Measurements from ENCODE around the gene GLYR1.

Gene GLYR1

GRCh38 chr16:4811242-4811641 is 35.8 kb downstream of the GLYR1 start:
- Mint-ChIP-seq H3K4me1 (no peaks in the 10 kb centered on the region), H3K27me3 (no peaks in the 10 kb centered on the region), H3K9me3 (no peaks in the 10 kb centered on the region), H3K27ac (no peak overlapping the region), H3K36me3 (peaks cover 62% of the 10 kb centered on the region), H3K4me3 (no peak overlapping the region)
- ATAC-seq: no peak

- no peak for ATAC-seq
- Mint-ChIP-seq H3K27ac (no peak overlapping the region), H3K4me3 (no peak overlapping the region), H3K27me3 (no peaks in the 10 kb centered on the region), H3K9me3 (no peaks in the 10 kb centered on the region), H3K36me3 (peaks cover 41% of the 10 kb centered on the region), H3K4me1 (peaks cover 10% of the 10 kb centered on the region)
Observed at GRCh38 chr16:4806280-4806679, 40.8 kb downstream of the GLYR1 start.

- ATAC-seq: no peak
- Mint-ChIP-seq H3K4me3 (no peak overlapping the region), H3K27me3 (no peaks in the 10 kb centered on the region), H3K27ac (no peak overlapping the region), H3K36me3 (peaks cover 35% of the 10 kb centered on the region), H3K9me3 (no peaks in the 10 kb centered on the region), H3K4me1 (peaks cover 19% of the 10 kb centered on the region)
Observed at GRCh38 chr16:4805231-4805630, 41.9 kb downstream of the GLYR1 start.

GRCh38 chr16:4803898-4804762 is 43.0 kb downstream of the GLYR1 start:
- Mint-ChIP-seq H3K27ac (peak overlapping the region; percentile 13), H3K36me3 (peaks cover 35% of the 10 kb centered on the region), H3K4me1 (peaks cover 21% of the 10 kb centered on the region), H3K4me3 (peak overlapping the region; percentile 43), H3K27me3 (no peaks in the 10 kb centered on the region), H3K9me3 (no peaks in the 10 kb centered on the region)
- ATAC-seq: no peak

- Mint-ChIP-seq H3K4me1 (peaks cover 21% of the 10 kb centered on the region), H3K9me3 (no peaks in the 10 kb centered on the region), H3K27ac (peak overlapping the region; percentile 84), H3K4me3 (peak overlapping the region; percentile 88), H3K27me3 (no peaks in the 10 kb centered on the region), H3K36me3 (peaks cover 35% of the 10 kb centered on the region)
- no peak for ATAC-seq
Observed at GRCh38 chr16:4803401-4803844, 43.7 kb downstream of the GLYR1 start.

GRCh38 chr16:4802659-4803287 is 44.3 kb downstream of the GLYR1 start:
- peaks cover 21% of the 10 kb centered on the region for H3K4me1 Mint-ChIP-seq
- H3K27me3 Mint-ChIP-seq: no peaks in the 10 kb centered on the region
- peak overlapping the region; percentile 84 for H3K27ac Mint-ChIP-seq
- H3K9me3 Mint-ChIP-seq: no peaks in the 10 kb centered on the region
- ATAC-seq: peak; percentile 96
- H3K4me3 Mint-ChIP-seq: peak overlapping the region; percentile 88
- peaks cover 29% of the 10 kb centered on the region for H3K36me3 Mint-ChIP-seq

GRCh38 chr16:4801962-4802658 is 45.0 kb downstream of the GLYR1 start, which contains the start of gene ROGDI:
ROGDI (minus strand) TSS chr16:4802633; CDS start chr16:4802571, 62 bp downstream.
- Mint-ChIP-seq H3K4me3 (peak within 1 kb of the TSS; percentile 88), H3K36me3 (peaks cover 26% of the 10 kb centered on the region), H3K27ac (peak within 1 kb of the TSS; percentile 84), H3K9me3 (no peaks in the 10 kb centered on the region), H3K27me3 (no peaks in the 10 kb centered on the region), H3K4me1 (peaks cover 21% of the 10 kb centered on the region)
- peak; percentile 82 for ATAC-seq

GRCh38 chr16:4801051-4801961 is 45.8 kb downstream of the GLYR1 start:
- no peaks in the 10 kb centered on the region for H3K27me3 Mint-ChIP-seq
- no peak for ATAC-seq
- H3K4me3 Mint-ChIP-seq: peak overlapping the region; percentile 88
- H3K9me3 Mint-ChIP-seq: no peaks in the 10 kb centered on the region
- peaks cover 21% of the 10 kb centered on the region for H3K4me1 Mint-ChIP-seq
- H3K36me3 Mint-ChIP-seq: peaks cover 29% of the 10 kb centered on the region
- H3K27ac Mint-ChIP-seq: peak overlapping the region; percentile 84

GRCh38 chr16:4800290-4801041 is 46.6 kb downstream of the GLYR1 start:
- peak overlapping the region; percentile 59 for H3K4me3 Mint-ChIP-seq
- ATAC-seq: no peak
- H3K9me3 Mint-ChIP-seq: no peaks in the 10 kb centered on the region
- H3K27me3 Mint-ChIP-seq: no peaks in the 10 kb centered on the region
- H3K36me3 Mint-ChIP-seq: peaks cover 23% of the 10 kb centered on the region
- peak overlapping the region; percentile 45 for H3K27ac Mint-ChIP-seq
- H3K4me1 Mint-ChIP-seq: peaks cover 21% of the 10 kb centered on the region

- no peak for ATAC-seq
- Mint-ChIP-seq H3K4me1 (peaks cover 21% of the 10 kb centered on the region), H3K36me3 (peaks cover 13% of the 10 kb centered on the region), H3K4me3 (no peak overlapping the region), H3K27me3 (no peaks in the 10 kb centered on the region), H3K27ac (peak overlapping the region; percentile 30), H3K9me3 (no peaks in the 10 kb centered on the region)
Observed at GRCh38 chr16:4799171-4799855, 47.8 kb downstream of the GLYR1 start.

GRCh38 chr16:4798456-4798855 is 48.6 kb downstream of the GLYR1 start:
- H3K36me3 Mint-ChIP-seq: peaks cover 7% of the 10 kb centered on the region

GRCh38 chr16:4797805-4798252 is 49.3 kb downstream of the GLYR1 start:
- Mint-ChIP-seq H3K36me3 (peaks cover 7% of the 10 kb centered on the region), H3K27ac (no peak overlapping the region), H3K4me1 (peaks cover 17% of the 10 kb centered on the region), H3K27me3 (no peaks in the 10 kb centered on the region), H3K9me3 (no peaks in the 10 kb centered on the region), H3K4me3 (no peak overlapping the region)
- no peak for ATAC-seq

More at GRCh38 chr16:4798456-4798855, 48.6 kb downstream of the GLYR1 start:
- peak overlapping the region; percentile 30 for H3K27ac Mint-ChIP-seq
- ATAC-seq: no peak
- H3K4me1 Mint-ChIP-seq: peaks cover 21% of the 10 kb centered on the region
- no peaks in the 10 kb centered on the region for H3K27me3 Mint-ChIP-seq
- no peaks in the 10 kb centered on the region for H3K9me3 Mint-ChIP-seq
- no peak overlapping the region for H3K4me3 Mint-ChIP-seq

- Mint-ChIP-seq H3K36me3 (peaks cover 7% of the 10 kb centered on the region), H3K4me1 (peaks cover 16% of the 10 kb centered on the region), H3K27me3 (no peaks in the 10 kb centered on the region), H3K4me3 (no peak overlapping the region), H3K9me3 (no peaks in the 10 kb centered on the region), H3K27ac (no peak overlapping the region)
- ATAC-seq: no peak
Observed at GRCh38 chr16:4796982-4797804, 49.9 kb downstream of the GLYR1 start.

Measured in stimulated activated memory B cell treated with anti-CD40 and anti-IgM and Interleukin-4, amounts not matched to agents 10 μg/mL and 1 μg/mL and 100 μg/mL, for 72 hours (primary cell).